HepG2 (cell line): ENCODE results near the gene H1-8. TPM values are rescaled to one million over a fixed set of nuclear protein-coding genes. Genes with fewer than 3 reads are reported as not detected.
A peak's percentile ranks its signal among the peaks of the same experiment; 100 is the strongest.

Source experiments
- ATAC-seq: fragments of 200-7000 bp; cut with Tn5 transposase; 3 replicates; pipeline ENCODE4 v1.9.1; 2020; ENCODE audit warnings: mild to moderate bottlenecking, moderate library complexity
- BruUV-seq: library from RNA; stranded (reverse); fragments of 400-500 nt; replicated peaks from 2 replicates; lab custom pipeline; 2021; lab: Mats Ljungman, UMichigan
- CTCF ChIA-PET: fragments of 300-600 bp; formaldehyde crosslinking; extraction: SDS; loops from one replicate; lab custom pipeline; 2021; ENCODE audit warnings: low total read pairs, inconsistent platforms, low intra/inter-chr PET ratio; lab: Yijun Ruan, JAX
- POLR2A ChIA-PET: fragments of 350-600 bp; sonication (Branson Sonifier 250); formaldehyde crosslinking; loops from one replicate; lab custom pipeline; 2020; ENCODE audit warnings: antibody characterized with exemption, inconsistent platforms; lab: Yijun Ruan, JAX
- DNase-seq: peaks from one replicate; pipeline ENCODE4 v3.0.0-alpha.2; 2015; ENCODE audit warnings: low spot score
- FAIRE-seq: peaks from 3 replicates; lab custom pipeline; 2011; peaks lifted over from hg19 to GRCh38; lab: Jason Lieb, UNC
- H2AFZ ChIP-seq: one replicate; pipeline ENCODE4 v1.6.1; 2011; ENCODE audit warnings: low read length, inconsistent platforms
- H3K27ac ChIP-seq: fragments of 300-600 bp; 3 replicates; pipeline ENCODE4 v1.8.0; 2011; ENCODE audit warnings: mixed run types, mild to moderate bottlenecking, mixed read lengths, low read length, inconsistent platforms; ENCODE audit not compliant: insufficient read depth; ENCODE audit errors: extremely low read length
- H3K27me3 ChIP-seq, 2 experiments: fragments of 200-600 bp in 1 of 2; 2 replicates in 1 of 2; 3 replicates in 1 of 2; pipeline versions ENCODE4 v1.6.0 to v1.8.0; 2011; ENCODE audit warnings: low read length in 2 of 2, mild to moderate bottlenecking in 2 of 2, moderate library complexity in 2 of 2, inconsistent platforms in 1 of 2; ENCODE audit not compliant: insufficient read depth in 2 of 2, control insufficient read depth in 1 of 2
- H3K36me3 ChIP-seq, 2 experiments: fragments of 200-600 bp in 1 of 2; replicated peaks in 1 of 2; 2 replicates in 1 of 2; 3 replicates in 1 of 2; pipeline versions ENCODE4 v1.5.1 to v1.8.0; 2011; ENCODE audit warnings: low read length in 2 of 2, inconsistent platforms in 1 of 2; ENCODE audit not compliant: insufficient read depth in 2 of 2, control insufficient read depth in 1 of 2
- H3K4me1 ChIP-seq: 2 replicates; pipeline ENCODE4 v1.5.1; 2012; ENCODE audit warnings: low read length, inconsistent platforms; ENCODE audit not compliant: insufficient read depth
- H3K4me2 ChIP-seq: 2 replicates; pipeline ENCODE4 v1.6.0; 2011; ENCODE audit warnings: low read depth, low read length, inconsistent platforms
- H3K4me3 ChIP-seq, 3 experiments: fragments of 200-600 bp in 1 of 3; sonication (generic), shearing (Covaris generic) in 1 of 3; replicated peaks in 1 of 3; 2 replicates each; pipeline ENCODE4 v1.5.1; 2011 to 2016; ENCODE audit warnings: low read length in 3 of 3, inconsistent platforms in 2 of 3, low read depth in 2 of 3, mild to moderate bottlenecking in 2 of 3, control low read depth in 1 of 3, mixed read lengths in 1 of 3; ENCODE audit not compliant: insufficient read depth in 1 of 3
- H3K79me2 ChIP-seq: one replicate; pipeline ENCODE4 v1.6.1; 2011; ENCODE audit warnings: low read length, inconsistent platforms; ENCODE audit not compliant: insufficient read depth
- H3K9ac ChIP-seq: 2 replicates; pipeline ENCODE4 v1.6.0; 2011; ENCODE audit warnings: mild to moderate bottlenecking, low read depth, low read length, inconsistent platforms; ENCODE audit not compliant: insufficient read depth
- H3K9me3 ChIP-seq: 2 replicates; pipeline ENCODE4 v1.5.1; 2012; ENCODE audit warnings: mild to moderate bottlenecking, low read length
- H4K20me1 ChIP-seq: 2 replicates; pipeline ENCODE4 v1.6.0; 2011; ENCODE audit warnings: inconsistent platforms, mild to moderate bottlenecking, low read length, moderate library complexity; ENCODE audit not compliant: insufficient read depth
- AGO2 ChIP-seq: fragments of 200-400 bp; formaldehyde crosslinking; optimal IDR thresholded peaks from 2 replicates; pipeline ENCODE3; 2017; ENCODE audit warnings: mild to moderate bottlenecking, low read depth, low read length, moderate library complexity
- ETV6 ChIP-seq: sonication (generic); formaldehyde crosslinking; conservative IDR thresholded peaks from 2 replicates; pipeline ENCODE4 v1.4.0; 2020; ENCODE audit warnings: missing genetic modification reagents
- JUNB ChIP-seq: sonication (generic); formaldehyde crosslinking; IDR thresholded peaks from 2 replicates; pipeline ENCODE4 v1.8.0; 2022; ENCODE audit warnings: missing genetic modification reagents, mild to moderate bottlenecking, borderline replicate concordance
- NR2F6 ChIP-seq, 2 experiments: IDR thresholded peaks; 2 replicates each; pipeline ENCODE4 v1.6.1; 2016; ENCODE audit warnings: antibody characterized with exemption in 1 of 2, mild to moderate bottlenecking in 1 of 2
- ONECUT2 ChIP-seq: sonication (generic); formaldehyde crosslinking; IDR thresholded peaks from 2 replicates; pipeline ENCODE4 v1.4.0; 2020; ENCODE audit warnings: missing genetic modification reagents
- POLR2G ChIP-seq: fragments of 200-400 bp; formaldehyde crosslinking; IDR thresholded peaks from 2 replicates; pipeline ENCODE4 v1.6.1; 2018; ENCODE audit warnings: mild to moderate bottlenecking, low read depth, low read length, moderate library complexity
- SOX13 ChIP-seq, 3 experiments: fragments of 450-650 bp in 1 of 3; sonication (generic) in 1 of 3; formaldehyde crosslinking in 1 of 3; IDR thresholded peaks in 2 of 3; conservative IDR thresholded peaks in 1 of 3; 2 replicates each; pipeline versions ENCODE4 v1.5.0 to v1.6.1; 2016 to 2020; ENCODE audit warnings: antibody characterized with exemption in 1 of 3, mild to moderate bottlenecking in 1 of 3, missing compliant biosample characterization in 1 of 3, missing genetic modification reagents in 1 of 3, moderate library complexity in 1 of 3
- ZMYM2 ChIP-seq: sonication (generic); formaldehyde crosslinking; IDR thresholded peaks from 2 replicates; pipeline ENCODE4 v1.8.0; 2022; ENCODE audit warnings: mild to moderate bottlenecking, missing genetic modification reagents
- ZNF224 ChIP-seq: sonication (generic); formaldehyde crosslinking; IDR thresholded peaks from 2 replicates; pipeline ENCODE4 v1.5.0; 2020; ENCODE audit warnings: mild to moderate bottlenecking, missing genetic modification reagents
- ZNF292 ChIP-seq: sonication (generic); formaldehyde crosslinking; IDR thresholded peaks from 2 replicates; pipeline ENCODE4 v1.8.1; 2022; ENCODE audit warnings: mild to moderate bottlenecking, low read depth, missing genetic modification reagents, borderline replicate concordance
- ZNF614 ChIP-seq: IDR thresholded peaks from 2 replicates; pipeline ENCODE4 v1.6.1; 2018; ENCODE audit warnings: missing biosample characterization, missing genetic modification reagents, inconsistent platforms, borderline replicate concordance
- ZNF788 ChIP-seq: sonication (generic); formaldehyde crosslinking; IDR thresholded peaks from 2 replicates; pipeline ENCODE4 v1.5.0; 2020; ENCODE audit warnings: mild to moderate bottlenecking, missing genetic modification reagents, borderline replicate concordance
- WGBS: methylation state at CpG from one replicate; pipeline ENCODE4 v1.1.6; 2017; ENCODE audit warnings: low lambda C conversion rate; 5-methylcytosine and 5-hydroxymethylcytosine counted together
- in situ Hi-C: cut with HindIII; loops from 2 replicates; pipeline ENCODE4 v1.10.0; 2017; ENCODE audit warnings: low pct_unique_long_range_greater_than_20kb; ENCODE audit not compliant: extremely low pct_ligation_motif_present
- intact Hi-C: fragments of 100-400 bp; cut with micrococcal nuclease; formaldehyde crosslinking; loops from one replicate; pipeline ENCODE4 v1.10.0; 2022; ENCODE audit not compliant: unreplicated experiment
- polyA plus RNA-seq, 8 experiments: library from polyadenylated mRNA; depleted of rRNA in 3 of 8; stranded (reverse) in 7 of 8; unstranded in 1 of 8; fragments of >200 nt; fragmentation: Illumina TruSeq in 4 of 8; extraction: Trizol in 4 of 8; gene quantifications; 2 replicates each; pipeline versions ENCODE4 v1.2.1 to v1.2.3, GENCODE V29; 2011 to 2016; ENCODE audit warnings: low read depth in 4 of 8, missing spikeins in 1 of 8, mixed read lengths in 1 of 8; ENCODE audit not compliant: insufficient read depth in 1 of 8
- total RNA-seq, 5 experiments: library from RNA; depleted of rRNA; stranded (reverse); fragments of >200 nt; fragmentation: Illumina TruSeq; extraction: Trizol; gene quantifications; 2 replicates each; pipeline ENCODE4 v1.2.3, GENCODE V29; 2016; ENCODE audit warnings: low read depth in 1 of 5
- TF ChIP-seq, protein P1 (sequence below): sonication (generic); formaldehyde crosslinking; IDR thresholded peaks from 2 replicates; pipeline ENCODE4 v1.4.0; 2020; ENCODE audit warnings: missing genetic modification reagents, borderline replicate concordance
- TF ChIP-seq, protein P2 (sequence below): sonication (generic); formaldehyde crosslinking; IDR thresholded peaks from 2 replicates; pipeline ENCODE4 v1.4.0; 2020; ENCODE audit warnings: missing genetic modification reagents
- TF ChIP-seq, protein P3 (sequence below): sonication (generic); formaldehyde crosslinking; IDR thresholded peaks from 2 replicates; pipeline ENCODE4 v1.5.1; 2020; ENCODE audit warnings: missing genetic modification reagents, mild to moderate bottlenecking, borderline replicate concordance

H1-8 gene
- total and polyA plus RNA-seq, 2 of the 13 experiments (the other 11 are each of a cell fraction or from before 2014, with no cell fraction given) = 0.08 TPM; not detected in 1

DNA sequence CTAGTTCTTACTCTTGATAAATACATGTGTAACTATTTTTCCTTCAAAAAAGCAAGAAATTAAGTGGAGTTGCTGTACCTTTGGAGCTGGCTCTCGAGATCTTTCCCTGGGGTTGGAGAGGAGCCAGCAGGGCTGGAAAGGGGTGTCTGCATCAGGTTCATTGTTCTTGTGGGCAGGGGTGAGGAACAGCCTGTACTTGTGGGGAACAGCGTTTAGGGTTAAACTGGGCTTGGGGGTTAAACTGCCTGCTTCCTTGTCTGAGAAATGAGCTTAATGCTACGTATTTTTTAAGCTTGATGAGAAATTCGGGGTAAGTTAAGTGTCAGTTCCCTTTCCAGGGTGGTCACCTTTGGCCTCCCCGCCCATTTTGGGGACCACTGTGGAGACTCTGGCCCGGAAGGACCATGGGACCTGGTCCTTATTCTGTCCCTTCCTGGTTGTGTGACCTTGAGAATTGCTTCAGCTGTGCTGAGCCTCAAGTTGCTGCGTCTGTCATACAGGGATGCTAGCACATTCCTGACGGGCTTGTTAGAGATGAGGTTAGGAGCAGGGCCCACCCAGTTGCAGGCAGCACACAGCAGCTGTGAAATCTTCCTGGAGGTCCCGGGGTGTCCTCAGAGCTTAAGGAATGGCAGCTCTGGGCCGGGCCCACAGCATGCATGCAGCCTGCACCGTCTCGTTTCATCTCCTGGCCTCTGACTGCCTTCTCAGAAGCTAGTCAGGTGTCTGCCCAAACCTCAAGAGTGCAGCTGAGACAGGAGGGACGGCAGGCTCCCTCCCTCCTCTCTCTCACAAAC lies 11.6 kb downstream of the H1-8 start:
- ChIA-PET CTCF (interaction anchor here (0.9 kb wide), 1 partner anchor 65 kb away, joined by 3 read pairs; no protein-coding TSS in a partner anchor), POLR2A (interaction anchor here (1.0 to 2.2 kb wide), 4 partner anchors 9 to 64 kb away, joined by 3 to 11 read pairs (median 4); no protein-coding TSS in a partner anchor)
- no peak for FAIRE-seq
- no peak for ATAC-seq
- H3K27me3 ChIP-seq = no peaks in the 10 kb centered on the region
- no peaks in the 10 kb centered on the region for H3K9me3 ChIP-seq
- intact Hi-C loops (loop anchor here (10.0 kb wide), 1 partner anchor 60 kb away; no protein-coding TSS in a partner anchor), in situ Hi-C loops (loop anchor here (5.0 kb wide), 1 partner anchor 62 kb away; no protein-coding TSS in a partner anchor)
- no peak for DNase-seq
- H3K4me2 ChIP-seq = no peak overlapping the region
- no TSS peak for BruUV-seq
- H3K27ac ChIP-seq = no peak overlapping the region
- H2AFZ ChIP-seq = no peak overlapping the region
- H3K36me3 ChIP-seq = peaks cover 3 to 8% of the 10 kb centered on the region in 2 experiments; a peak in 3 of 5 replicates
- no peak overlapping the region for H3K4me3 ChIP-seq
- no peak overlapping the region for H3K9ac ChIP-seq
- H3K4me1 ChIP-seq = peaks cover 48% of the 10 kb centered on the region
- H4K20me1 ChIP-seq = no peaks in the 10 kb centered on the region
- WGBS = 86% methylated on average over 9 of the region's 13 CpGs
- no peaks in the 10 kb centered on the region for H3K79me2 ChIP-seq
- TF ChIP-seq ZNF292 (CRISPR knock-in tag) (no peak), NR2F6 (IDR thresholded peaks at IDR 0.05) (no peak), NR2F6 (CRISPR knock-in tag; IDR thresholded peaks at IDR 0.05) (no peak), ZNF224 (CRISPR knock-in tag) (no peak), ONECUT2 (CRISPR knock-in tag) (no peak), AGO2 (peak; percentile 41), JUNB (CRISPR knock-in tag) (no peak), ZNF614 (CRISPR knock-in tag) (no peak), SOX13 (IDR thresholded peaks at IDR 0.05) (no peak), SOX13 (CRISPR knock-in tag; conservative IDR thresholded peaks at IDR 0.05 in 1 of 2, IDR thresholded peaks at IDR 0.05 in 1 of 2) (no peak), POLR2G (0 out of 2 replicates have a peak, but pooled peaks have one; percentile 29), ZNF788 (CRISPR knock-in tag) (no peak), ETV6 (no peak), ZMYM2 (CRISPR knock-in tag) (no peak)
- TF ChIP-seq, protein P1, sequence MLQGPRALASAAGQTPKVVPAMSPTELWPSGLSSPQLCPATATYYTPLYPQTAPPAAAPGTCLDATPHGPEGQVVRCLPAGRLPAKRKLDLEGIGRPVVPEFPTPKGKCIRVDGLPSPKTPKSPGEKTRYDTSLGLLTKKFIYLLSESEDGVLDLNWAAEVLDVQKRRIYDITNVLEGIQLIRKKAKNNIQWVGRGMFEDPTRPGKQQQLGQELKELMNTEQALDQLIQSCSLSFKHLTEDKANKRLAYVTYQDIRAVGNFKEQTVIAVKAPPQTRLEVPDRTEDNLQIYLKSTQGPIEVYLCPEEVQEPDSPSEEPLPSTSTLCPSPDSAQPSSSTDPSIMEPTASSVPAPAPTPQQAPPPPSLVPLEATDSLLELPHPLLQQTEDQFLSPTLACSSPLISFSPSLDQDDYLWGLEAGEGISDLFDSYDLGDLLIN (CRISPR knock-in tag) = no peak
- TF ChIP-seq, protein P2, sequence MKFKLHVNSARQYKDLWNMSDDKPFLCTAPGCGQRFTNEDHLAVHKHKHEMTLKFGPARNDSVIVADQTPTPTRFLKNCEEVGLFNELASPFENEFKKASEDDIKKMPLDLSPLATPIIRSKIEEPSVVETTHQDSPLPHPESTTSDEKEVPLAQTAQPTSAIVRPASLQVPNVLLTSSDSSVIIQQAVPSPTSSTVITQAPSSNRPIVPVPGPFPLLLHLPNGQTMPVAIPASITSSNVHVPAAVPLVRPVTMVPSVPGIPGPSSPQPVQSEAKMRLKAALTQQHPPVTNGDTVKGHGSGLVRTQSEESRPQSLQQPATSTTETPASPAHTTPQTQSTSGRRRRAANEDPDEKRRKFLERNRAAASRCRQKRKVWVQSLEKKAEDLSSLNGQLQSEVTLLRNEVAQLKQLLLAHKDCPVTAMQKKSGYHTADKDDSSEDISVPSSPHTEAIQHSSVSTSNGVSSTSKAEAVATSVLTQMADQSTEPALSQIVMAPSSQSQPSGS (CRISPR knock-in tag) = no peak
- TF ChIP-seq, protein P3, sequence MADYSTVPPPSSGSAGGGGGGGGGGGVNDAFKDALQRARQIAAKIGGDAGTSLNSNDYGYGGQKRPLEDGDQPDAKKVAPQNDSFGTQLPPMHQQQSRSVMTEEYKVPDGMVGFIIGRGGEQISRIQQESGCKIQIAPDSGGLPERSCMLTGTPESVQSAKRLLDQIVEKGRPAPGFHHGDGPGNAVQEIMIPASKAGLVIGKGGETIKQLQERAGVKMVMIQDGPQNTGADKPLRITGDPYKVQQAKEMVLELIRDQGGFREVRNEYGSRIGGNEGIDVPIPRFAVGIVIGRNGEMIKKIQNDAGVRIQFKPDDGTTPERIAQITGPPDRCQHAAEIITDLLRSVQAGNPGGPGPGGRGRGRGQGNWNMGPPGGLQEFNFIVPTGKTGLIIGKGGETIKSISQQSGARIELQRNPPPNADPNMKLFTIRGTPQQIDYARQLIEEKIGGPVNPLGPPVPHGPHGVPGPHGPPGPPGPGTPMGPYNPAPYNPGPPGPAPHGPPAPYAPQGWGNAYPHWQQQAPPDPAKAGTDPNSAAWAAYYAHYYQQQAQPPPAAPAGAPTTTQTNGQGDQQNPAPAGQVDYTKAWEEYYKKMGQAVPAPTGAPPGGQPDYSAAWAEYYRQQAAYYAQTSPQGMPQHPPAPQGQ = no peak
